Measurements from ENCODE around the gene SERPINA10.

The SERPINA10 gene

GRCh38 chr14:94295360-94296180 is 2.5 kb upstream of the SERPINA10 start:
- Histone ChIP-seq H3K4me1 (ENCODE audit: insufficient read depth, low read length, poor library complexity, severe bottlenecking) (no peaks in the 10 kb centered on the region), H3K79me2 (ENCODE audit: insufficient read depth, low read length) (no peaks in the 10 kb centered on the region), H3K36me3 (ENCODE audit: insufficient read depth, low read length) (no peaks in the 10 kb centered on the region), H3F3A (ENCODE audit: low read depth) (no peaks in the 10 kb centered on the region), H3K9ac (ENCODE audit: low read depth, low read length, poor library complexity, severe bottlenecking) (no peak overlapping the region), H3K9me3 (ENCODE audit: insufficient read depth, low read depth, low read length) (no peaks in the 10 kb centered on the region), H3K4me2 (ENCODE audit: low read depth, low read length, poor library complexity, severe bottlenecking) (no peak overlapping the region), H3K27me3 (ENCODE audit: insufficient read depth, low read length, poor library complexity, severe bottlenecking) (no peaks in the 10 kb centered on the region), H2AFZ (ENCODE audit: low read length) (no peak overlapping the region), H4K20me1 (ENCODE audit: insufficient read depth, low read length, poor library complexity, severe bottlenecking) (no peaks in the 10 kb centered on the region), H3K4me3 (ENCODE audit: low read length, poor library complexity, severe bottlenecking) (no peak overlapping the region), H3K9me2 (replicated peaks; ENCODE audit: low read depth, low read length) (no peaks in the 10 kb centered on the region)
- TF ChIP-seq CTCF (conservative IDR thresholded peaks at IDR 0.05; ENCODE audit: low read length), result no peak
- no peak for TF ChIP-seq EZH2phosphoT487 (IDR thresholded peaks at IDR 0.05; ENCODE audit: borderline replicate concordance)

- Histone ChIP-seq H3K4me1 (ENCODE audit: insufficient read depth, low read length, poor library complexity, severe bottlenecking) (no peaks in the 10 kb centered on the region), H3K4me2 (ENCODE audit: low read depth, low read length, poor library complexity, severe bottlenecking) (no peak overlapping the region), H2AFZ (ENCODE audit: low read length) (no peak overlapping the region), H3K36me3 (ENCODE audit: insufficient read depth, low read length) (no peaks in the 10 kb centered on the region), H3K9me2 (replicated peaks; ENCODE audit: low read depth, low read length) (no peaks in the 10 kb centered on the region), H3K27me3 (ENCODE audit: insufficient read depth, low read length, poor library complexity, severe bottlenecking) (no peaks in the 10 kb centered on the region), H3K9ac (ENCODE audit: low read depth, low read length, poor library complexity, severe bottlenecking) (no peak overlapping the region), H3F3A (ENCODE audit: low read depth) (no peaks in the 10 kb centered on the region), H3K4me3 (ENCODE audit: low read length, poor library complexity, severe bottlenecking) (no peak overlapping the region), H3K79me2 (ENCODE audit: insufficient read depth, low read length) (no peaks in the 10 kb centered on the region), H3K9me3 (ENCODE audit: insufficient read depth, low read depth, low read length) (no peaks in the 10 kb centered on the region; the same call in 1 of the 2 replicates), H4K20me1 (ENCODE audit: insufficient read depth, low read length, poor library complexity, severe bottlenecking) (no peaks in the 10 kb centered on the region)
- TF ChIP-seq CTCF (conservative IDR thresholded peaks at IDR 0.05; ENCODE audit: low read length) (no peak), EZH2phosphoT487 (IDR thresholded peaks at IDR 0.05; ENCODE audit: borderline replicate concordance) (no peak)
Measured at GRCh38 chr14:94293578-94293924, 483 bp upstream of the SERPINA10 start.

GRCh38 chr14:94292526-94292871 is 569 bp downstream of the SERPINA10 start:
- H3K4me3 ChIP-seq (ENCODE audit: low read length, poor library complexity, severe bottlenecking), result no peak overlapping the region
- H3K9me2 ChIP-seq (replicated peaks; ENCODE audit: low read depth, low read length), result no peaks in the 10 kb centered on the region
- no peaks in the 10 kb centered on the region for H3K4me1 ChIP-seq (ENCODE audit: insufficient read depth, low read length, poor library complexity, severe bottlenecking)
- no peak overlapping the region for H3K9ac ChIP-seq (ENCODE audit: low read depth, low read length, poor library complexity, severe bottlenecking)
- H3K79me2 ChIP-seq (ENCODE audit: insufficient read depth, low read length), result no peaks in the 10 kb centered on the region
- H3K27me3 ChIP-seq (ENCODE audit: insufficient read depth, low read length, poor library complexity, severe bottlenecking), result no peaks in the 10 kb centered on the region
- H2AFZ ChIP-seq (ENCODE audit: low read length), result no peak overlapping the region
- TF ChIP-seq CTCF (conservative IDR thresholded peaks at IDR 0.05; ENCODE audit: low read length) (no peak), EZH2phosphoT487 (IDR thresholded peaks at IDR 0.05; ENCODE audit: borderline replicate concordance) (no peak)
- H3K9me3 ChIP-seq (ENCODE audit: insufficient read depth, low read depth, low read length), result peaks cover 3% of the 10 kb centered on the region; the same call in 1 of the 2 replicates
- no peaks in the 10 kb centered on the region for H4K20me1 ChIP-seq (ENCODE audit: insufficient read depth, low read length, poor library complexity, severe bottlenecking)
- no peaks in the 10 kb centered on the region for H3K36me3 ChIP-seq (ENCODE audit: insufficient read depth, low read length)
- no peak overlapping the region for H3K4me2 ChIP-seq (ENCODE audit: low read depth, low read length, poor library complexity, severe bottlenecking)
- no peaks in the 10 kb centered on the region for H3F3A ChIP-seq (ENCODE audit: low read depth)
